Liver (tissue), 9 donors: ENCODE data around the gene ARL5B. TPM values are rescaled to one million over a fixed set of nuclear protein-coding genes. Genes with fewer than 3 reads are reported as not detected.

Source experiments
- DNase-seq: peaks from one replicate; pipeline ENCODE4 v3.0.0-alpha.2; 2017; ENCODE audit warnings: low spot score
- H3K27ac ChIP-seq, 2 donors: one replicate each; pipeline ENCODE4 v1.7.0; 2013; ENCODE audit warnings: inconsistent platforms in 2 of 2, low read length in 2 of 2, control low read depth in 1 of 2, low read depth in 1 of 2, mild to moderate bottlenecking in 1 of 2
- H3K27me3 ChIP-seq, 4 donors: one replicate each; pipeline versions ENCODE4 v1.6.1 to v1.7.0; 2013; ENCODE audit warnings: low read length in 3 of 4, inconsistent platforms in 1 of 4, mild to moderate bottlenecking in 1 of 4, moderate library complexity in 1 of 4; ENCODE audit not compliant: control insufficient read depth in 4 of 4, insufficient read depth in 4 of 4
- H3K36me3 ChIP-seq, 4 donors: one replicate each; pipeline versions ENCODE4 v1.6.1 to v1.7.0; 2013; ENCODE audit warnings: low read length in 3 of 4, mild to moderate bottlenecking in 3 of 4, low read depth in 1 of 4, moderate library complexity in 1 of 4; ENCODE audit not compliant: control insufficient read depth in 4 of 4, insufficient read depth in 3 of 4
- H3K4me1 ChIP-seq, 4 donors: one replicate each; pipeline versions ENCODE4 v1.6.1 to v1.7.0; 2013; ENCODE audit warnings: low read length in 3 of 4, mild to moderate bottlenecking in 3 of 4, moderate library complexity in 1 of 4; ENCODE audit not compliant: control insufficient read depth in 4 of 4, insufficient read depth in 4 of 4
- H3K4me3 ChIP-seq, 3 donors: one replicate each; pipeline versions ENCODE4 v1.6.1 to v1.7.0; 2013; ENCODE audit warnings: low read length in 3 of 3, control low read depth in 1 of 3, low read depth in 1 of 3, mild to moderate bottlenecking in 1 of 3
- H3K9ac ChIP-seq, 2 donors: one replicate each; pipeline ENCODE4 v1.7.0; 2013; ENCODE audit warnings: low read length in 2 of 2, mild to moderate bottlenecking in 2 of 2, moderate library complexity in 2 of 2, control low read depth in 1 of 2, low read depth in 1 of 2
- H3K9me3 ChIP-seq, 4 donors: one replicate each; pipeline versions ENCODE4 v1.6.1 to v1.7.0; 2013; ENCODE audit warnings: low read length in 3 of 4; ENCODE audit not compliant: control insufficient read depth in 4 of 4
- ATF3 ChIP-seq: IDR thresholded peaks from 2 replicates; pipeline ENCODE4 v1.6.1; 2016; ENCODE audit warnings: antibody characterized with exemption
- CTCF ChIP-seq: fragments of 150-350 bp; IDR thresholded peaks from 2 replicates; pipeline ENCODE4 v1.5.1; 2017; ENCODE audit warnings: improper control_type of control experiment, low read depth, low read length; ENCODE audit not compliant: missing input control
- EGR1 ChIP-seq, 2 donors: IDR thresholded peaks; 2 replicates each; pipeline ENCODE4 v1.6.1; 2016 to 2018; ENCODE audit warnings: antibody characterized with exemption in 2 of 2, low read depth in 2 of 2
- FOXA1 ChIP-seq: IDR thresholded peaks from 2 replicates; pipeline ENCODE4 v1.6.1; 2016; ENCODE audit warnings: antibody characterized with exemption
- FOXA2 ChIP-seq: IDR thresholded peaks from 2 replicates; pipeline ENCODE4 v1.6.1; 2016; ENCODE audit warnings: antibody characterized with exemption
- GABPA ChIP-seq, 2 donors: IDR thresholded peaks in 1 of 2; conservative IDR thresholded peaks in 1 of 2; 2 replicates each; pipeline ENCODE4 v1.6.1; 2016; ENCODE audit warnings: antibody characterized with exemption in 2 of 2, mild to moderate bottlenecking in 1 of 2, moderate library complexity in 1 of 2
- HNF4A ChIP-seq, 2 donors: conservative IDR thresholded peaks; 2 replicates each; pipeline ENCODE4 v1.6.1; 2016; ENCODE audit warnings: antibody characterized with exemption in 2 of 2, mild to moderate bottlenecking in 2 of 2
- HNF4G ChIP-seq: IDR thresholded peaks from 2 replicates; pipeline ENCODE4 v1.6.1; 2016; ENCODE audit warnings: antibody characterized with exemption
- JUND ChIP-seq, 2 donors: IDR thresholded peaks; 2 replicates each; pipeline ENCODE4 v1.6.1; 2016; ENCODE audit warnings: antibody characterized with exemption in 2 of 2
- MAX ChIP-seq: IDR thresholded peaks from 2 replicates; pipeline ENCODE4 v1.6.1; 2016; ENCODE audit warnings: antibody characterized with exemption
- NR2F2 ChIP-seq: IDR thresholded peaks from 2 replicates; pipeline ENCODE4 v1.6.1; 2016; ENCODE audit warnings: antibody characterized with exemption
- RAD21 ChIP-seq, 2 donors: IDR thresholded peaks; 2 replicates each; pipeline ENCODE4 v1.6.1; 2016; ENCODE audit warnings: antibody characterized with exemption in 2 of 2, mild to moderate bottlenecking in 2 of 2
- REST ChIP-seq: IDR thresholded peaks from 2 replicates; pipeline ENCODE4 v1.6.1; 2016; ENCODE audit warnings: antibody characterized with exemption, mild to moderate bottlenecking
- RXRA ChIP-seq, 2 donors: IDR thresholded peaks; 2 replicates each; pipeline ENCODE4 v1.6.1; 2017 to 2018; ENCODE audit warnings: antibody characterized with exemption in 2 of 2, mild to moderate bottlenecking in 1 of 2
- SP1 ChIP-seq: IDR thresholded peaks from 2 replicates; pipeline ENCODE4 v1.6.1; 2018; ENCODE audit warnings: antibody characterized with exemption, mild to moderate bottlenecking
- TAF1 ChIP-seq: conservative IDR thresholded peaks from 2 replicates; pipeline ENCODE4 v1.6.1; 2016; ENCODE audit warnings: antibody characterized with exemption, mild to moderate bottlenecking
- YY1 ChIP-seq: IDR thresholded peaks from 2 replicates; pipeline ENCODE4 v1.6.1; 2016; ENCODE audit warnings: antibody characterized with exemption, mild to moderate bottlenecking
- ZBTB33 ChIP-seq: IDR thresholded peaks from 2 replicates; pipeline ENCODE4 v1.6.1; 2016; ENCODE audit warnings: antibody characterized with exemption
- WGBS: extraction: QIAGEN DNeasy Blood & Tissue Kit; methylation state at CpG from one replicate; pipeline ENCODE4 v1.1.7; 2013; 5-methylcytosine and 5-hydroxymethylcytosine counted together
- polyA plus RNA-seq, 2 donors: library from polyadenylated mRNA; stranded (reverse) in 1 of 2; unstranded in 1 of 2; fragments of 200-250 nt in 1 of 2; fragments of >200 nt in 1 of 2; fragmentation: Nextera tagmentation in 1 of 2; extraction: Ambion mirVana in 1 of 2; gene quantifications; one replicate each; pipeline versions ENCODE4 v1.2.1 to v1.2.3, GENCODE V29; 2013 to 2015
- total RNA-seq, 2 donors: library from RNA; depleted of rRNA; stranded (reverse); fragments of >200 nt; gene quantifications; one replicate each; pipeline ENCODE4 v1.2.3, GENCODE V29; 2014
- donor health status: healthy.
- donor health status: healthy.
- donor health status: healthy.
- donor health status: healthy.
- donor health status: healthy.

ARL5B gene
- total and polyA plus RNA-seq, 4 donors: 5.2 to 19.5 (median 12.3) TPM

- Histone ChIP-seq H3K27me3 (no peaks in the 10 kb centered on the region), H3K36me3 (peaks cover 0 to 6% (median 3%) of the 10 kb centered on the region in 4 donors), H3K27ac (no peak overlapping the region), H3K4me1 (no peaks in the 10 kb centered on the region), H3K4me3 (no peak overlapping the region), H3K9me3 (no peaks in the 10 kb centered on the region), H3K9ac (no peak overlapping the region)
- no peak for TF ChIP-seq MAX
- TF ChIP-seq ATF3: no peak
- no peak for TF ChIP-seq YY1
- no peak for TF ChIP-seq HNF4A (conservative IDR thresholded peaks at IDR 0.05)
- TF ChIP-seq JUND (IDR thresholded peaks at IDR 0.05): no peak
- no peak for TF ChIP-seq TAF1
- no peak for TF ChIP-seq NR2F2
- no peak for TF ChIP-seq RXRA (IDR thresholded peaks at IDR 0.05)
- no peak for TF ChIP-seq HNF4G
- TF ChIP-seq EGR1 (IDR thresholded peaks at IDR 0.05; ENCODE audit: low read depth in 2 of 2): no peak
- no peak for TF ChIP-seq FOXA1
- TF ChIP-seq FOXA2: no peak
- TF ChIP-seq SP1: no peak
- TF ChIP-seq CTCF: no peak
- no peak for TF ChIP-seq RAD21 (IDR thresholded peaks at IDR 0.05)
- TF ChIP-seq REST: no peak
- 85% methylated on average over 3 of the region's 3 CpGs for WGBS
- no peak for DNase-seq
These were observed 25.7 kb downstream of the ARL5B start for GRCh38 chr10:18684953-18685352.

- TF ChIP-seq GABPA (IDR thresholded peaks at IDR 0.05 in 1 of 2, conservative IDR thresholded peaks at IDR 0.05 in 1 of 2): no peak
- no peak for TF ChIP-seq ZBTB33
- Histone ChIP-seq H3K36me3 (peaks cover 0 to 6% (median 3%) of the 10 kb centered on the region in 4 donors), H3K27me3 (no peaks in the 10 kb centered on the region), H3K4me3 (no peak overlapping the region), H3K9ac (no peak overlapping the region), H3K4me1 (no peaks in the 10 kb centered on the region), H3K27ac (no peak overlapping the region), H3K9me3 (no peaks in the 10 kb centered on the region)
- WGBS: 81% methylated on average over 7 of the region's 7 CpGs
- no peak for DNase-seq
These were observed 26.3 kb downstream of the ARL5B start for GRCh38 chr10:18685555-18685954.
